A549 (cell line): ENCODE data around the gene CASP4.

Source experiments
- CTCF ChIP-seq: fragments of >200 bp; sonication (Bioruptor Twin); formaldehyde crosslinking; IDR thresholded peaks from 3 replicates; pipeline ENCODE4 v1.5.1; 2016
- POLR2A ChIP-seq: IDR thresholded peaks from 2 replicates; pipeline ENCODE4 v1.6.1; 2012; ENCODE audit warnings: mild to moderate bottlenecking, low read length
- RFX5 ChIP-seq: fragments of 450-650 bp; IDR thresholded peaks from 2 replicates; pipeline ENCODE4 v1.7.1; 2014; ENCODE audit warnings: antibody characterized with exemption, mild to moderate bottlenecking, moderate library complexity
- USF2 ChIP-seq: fragments of 450-650 bp; IDR thresholded peaks from 2 replicates; pipeline ENCODE4 v1.6.1; 2014; ENCODE audit warnings: antibody characterized with exemption

- TF ChIP-seq CTCF, result no peak
- no peak for TF ChIP-seq RFX5
- TF ChIP-seq POLR2A, result no peak
- TF ChIP-seq USF2, result no peak
These were observed 50.1 kb downstream of the CASP4 start for GRCh38 chr11:104918113-104918824.
